Measurements from ENCODE around the gene GLP2R. TPM values are rescaled to one million over a fixed set of nuclear protein-coding genes. Genes with fewer than 3 reads are reported as not detected.

Gene GLP2R
- polyA plus RNA-seq, 1 of the 3 experiments (the other 2 are of a cell fraction) = not detected

GRCh38 chr17:9850151-9850550 is 24.4 kb downstream of the GLP2R start:
- Histone ChIP-seq H3K9ac (no peak overlapping the region), H2AFZ (ENCODE audit: low read depth) (no peak overlapping the region), H3K27ac (ENCODE audit: low read depth in 2 of 2, low read length in 1 of 2) (no peak overlapping the region), H3K27me3 (ENCODE audit: insufficient read depth) (peaks cover 5% of the 10 kb centered on the region; the same call in 1 of the 2 replicates), H3K4me1 (ENCODE audit: control insufficient read depth in 1 of 2, insufficient read depth in 2 of 2, low read depth in 1 of 2, low read length in 1 of 2) (no peaks in the 10 kb centered on the region), H3K79me2 (ENCODE audit: insufficient read depth) (no peaks in the 10 kb centered on the region), H3F3A (replicated peaks; ENCODE audit: insufficient read depth) (no peaks in the 10 kb centered on the region), H3K9me2 (no peaks in the 10 kb centered on the region), H3K36me3 (replicated peaks in 1 of 2; ENCODE audit: control insufficient read depth in 1 of 2, insufficient read depth in 2 of 2, low read length in 1 of 2) (no peaks in the 10 kb centered on the region), H3K9me3 (no peaks in the 10 kb centered on the region), H3K4me3 (ENCODE audit: low read depth in 2 of 2, low read length in 1 of 2) (no peak overlapping the region), H4K20me1 (ENCODE audit: insufficient read depth) (no peaks in the 10 kb centered on the region), H3K4me2 (no peak overlapping the region)
- ChIA-PET CTCF (no interaction called here), POLR2A (no interaction called here)
- 12% methylated on average over 5 of the region's 5 CpGs for WGBS (ENCODE audit: low lambda C conversion rate)
- no peak for DNase-seq
- no peak for TF ChIP-seq CHD2 (IDR thresholded peaks at IDR 0.05; ENCODE audit: low read length, partially characterized antibody)
- TF ChIP-seq RFX5 (IDR thresholded peaks at IDR 0.05; ENCODE audit: low read length) = no peak

DNA sequence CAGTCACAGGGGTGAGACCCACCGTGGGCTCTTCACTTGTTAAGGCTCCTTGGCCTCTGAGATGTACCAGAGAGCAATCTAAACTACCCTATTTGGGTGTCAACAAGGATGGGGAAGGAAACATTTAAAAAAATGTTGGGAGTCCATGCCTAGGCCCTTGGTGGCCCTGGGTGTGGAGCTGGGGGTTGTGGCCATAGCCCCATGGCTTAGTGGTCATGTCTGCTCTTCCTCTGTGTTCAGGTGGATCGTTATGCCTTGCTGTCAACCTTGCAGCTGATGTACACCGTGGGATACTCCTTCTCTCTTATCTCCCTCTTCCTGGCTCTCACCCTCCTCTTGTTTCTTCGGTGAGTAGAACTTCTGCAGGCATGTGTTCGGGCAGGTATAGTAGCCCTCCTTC is 28.5 kb downstream of the GLP2R start:
- Histone ChIP-seq H3F3A (replicated peaks; ENCODE audit: insufficient read depth) (no peaks in the 10 kb centered on the region), H3K36me3 (replicated peaks in 1 of 2; ENCODE audit: control insufficient read depth in 1 of 2, insufficient read depth in 2 of 2, low read length in 1 of 2) (no peaks in the 10 kb centered on the region), H4K20me1 (ENCODE audit: insufficient read depth) (no peaks in the 10 kb centered on the region), H3K27ac (ENCODE audit: low read depth in 2 of 2, low read length in 1 of 2) (no peak overlapping the region), H3K9ac (no peak overlapping the region), H3K27me3 (ENCODE audit: insufficient read depth) (no peaks in the 10 kb centered on the region), H3K4me1 (ENCODE audit: control insufficient read depth in 1 of 2, insufficient read depth in 2 of 2, low read depth in 1 of 2, low read length in 1 of 2) (no peaks in the 10 kb centered on the region), H2AFZ (ENCODE audit: low read depth) (no peak overlapping the region), H3K4me2 (no peak overlapping the region), H3K9me3 (no peaks in the 10 kb centered on the region), H3K4me3 (ENCODE audit: low read depth in 2 of 2, low read length in 1 of 2) (no peak overlapping the region), H3K9me2 (no peaks in the 10 kb centered on the region), H3K79me2 (ENCODE audit: insufficient read depth) (no peaks in the 10 kb centered on the region)
- 15% methylated on average over 5 of the region's 5 CpGs for WGBS (ENCODE audit: low lambda C conversion rate)
- POLR2A ChIA-PET = no interaction called here
- CTCF ChIA-PET = no interaction called here
- no peak for DNase-seq
- no peak for TF ChIP-seq RAD21 (IDR thresholded peaks at IDR 0.05; ENCODE audit: low read length)
- TF ChIP-seq RFX5 (IDR thresholded peaks at IDR 0.05; ENCODE audit: low read length) = no peak
- no peak for TF ChIP-seq NRF1 (IDR thresholded peaks at IDR 0.05; ENCODE audit: low read depth, low read length)
- TF ChIP-seq RCOR1 (IDR thresholded peaks at IDR 0.05; ENCODE audit: low read length) = no peak
- TF ChIP-seq TAF1 (IDR thresholded peaks at IDR 0.05; ENCODE audit: borderline replicate concordance, low read depth, low read length) = no peak
- TF ChIP-seq, protein P1, sequence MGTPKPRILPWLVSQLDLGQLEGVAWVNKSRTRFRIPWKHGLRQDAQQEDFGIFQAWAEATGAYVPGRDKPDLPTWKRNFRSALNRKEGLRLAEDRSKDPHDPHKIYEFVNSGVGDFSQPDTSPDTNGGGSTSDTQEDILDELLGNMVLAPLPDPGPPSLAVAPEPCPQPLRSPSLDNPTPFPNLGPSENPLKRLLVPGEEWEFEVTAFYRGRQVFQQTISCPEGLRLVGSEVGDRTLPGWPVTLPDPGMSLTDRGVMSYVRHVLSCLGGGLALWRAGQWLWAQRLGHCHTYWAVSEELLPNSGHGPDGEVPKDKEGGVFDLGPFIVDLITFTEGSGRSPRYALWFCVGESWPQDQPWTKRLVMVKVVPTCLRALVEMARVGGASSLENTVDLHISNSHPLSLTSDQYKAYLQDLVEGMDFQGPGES (IDR thresholded peaks at IDR 0.05; ENCODE audit: low read depth, low read length) = no peak
- no peak for TF ChIP-seq MXI1 (IDR thresholded peaks at IDR 0.05; ENCODE audit: low read depth, low read length)
- no peak for TF ChIP-seq FOXM1 (IDR thresholded peaks at IDR 0.05; ENCODE audit: low read depth)
- no peak for TF ChIP-seq GATA2 (CRISPR knock-in tag; IDR thresholded peaks at IDR 0.05)
- TF ChIP-seq TEAD4 (IDR thresholded peaks at IDR 0.05; ENCODE audit: borderline replicate concordance, insufficient read depth) = no peak
- no peak for TF ChIP-seq USF2 (IDR thresholded peaks at IDR 0.05; ENCODE audit: borderline replicate concordance, low read depth, low read length)
- TF ChIP-seq REST (IDR thresholded peaks at IDR 0.05; ENCODE audit: low read depth, low read length) = no peak
- TF ChIP-seq MAX (IDR thresholded peaks at IDR 0.05; ENCODE audit: low read depth) = no peak
- TF ChIP-seq SIN3A (IDR thresholded peaks at IDR 0.05; ENCODE audit: borderline replicate concordance, low read depth, low read length) = no peak
- TF ChIP-seq SMC3 (IDR thresholded peaks at IDR 0.05; ENCODE audit: low read depth, low read length) = no peak
